GM21576 (cell line): ENCODE results near the gene ANXA3.
"Not testable (repeated sequence)": the region's sequence is repeated elsewhere in the genome, so short reads cannot be mapped to it uniquely, and the experiment has no call there.

Experiments
- ATAC-seq: cut with Tn5 transposase; IDR thresholded peaks from one replicate; pipeline ENCODE4 v1.9.1; 2021; ENCODE audit warnings: mild to moderate bottlenecking, moderate library complexity; ENCODE audit not compliant: unreplicated experiment

Gene ANXA3

DNA sequence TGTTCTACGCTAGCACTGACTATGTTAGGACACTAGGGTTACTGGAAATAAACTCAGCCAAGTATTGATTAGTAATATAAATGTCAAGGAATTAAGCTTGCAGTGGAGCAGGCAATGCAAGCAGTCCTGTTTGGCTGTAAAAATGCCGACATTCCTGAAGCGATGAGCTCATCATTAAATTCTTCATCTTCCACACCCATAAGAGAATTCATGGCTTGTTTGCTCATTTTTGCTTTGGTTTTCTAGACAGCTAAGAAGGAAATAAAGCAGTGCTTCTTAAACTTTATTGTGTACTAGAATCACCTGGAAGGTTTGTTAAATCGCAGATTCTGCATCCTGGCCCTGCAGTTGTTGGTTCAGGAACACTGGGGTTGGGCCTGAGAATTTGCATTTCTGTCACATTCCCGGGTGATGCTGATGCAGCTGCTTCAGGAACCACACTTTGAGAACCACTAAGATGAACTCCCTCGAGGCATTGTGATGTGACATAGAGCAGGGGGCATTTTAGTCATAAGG lies 17.8 kb downstream of the ANXA3 start:
- ATAC-seq: no peak

DNA sequence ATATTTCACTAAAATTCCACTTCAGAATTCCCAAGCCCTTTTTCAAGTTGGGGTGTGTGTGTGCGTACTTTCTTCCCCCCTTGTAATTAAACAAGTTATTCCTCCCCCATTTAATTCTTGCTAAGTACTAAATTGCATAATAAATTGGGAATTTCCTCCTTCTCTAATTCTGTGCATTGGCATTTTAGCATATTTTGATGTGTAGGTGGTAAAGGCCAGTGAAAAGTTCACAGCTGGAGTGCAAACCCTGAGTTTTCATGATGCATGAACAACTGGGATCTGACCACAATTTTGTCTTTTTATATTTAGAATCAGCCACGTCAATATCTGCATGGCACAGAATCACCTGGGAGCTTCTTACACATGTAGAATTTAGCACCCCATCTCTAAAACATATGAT lies 18.5 kb downstream of the ANXA3 start:
- no peak for ATAC-seq

DNA sequence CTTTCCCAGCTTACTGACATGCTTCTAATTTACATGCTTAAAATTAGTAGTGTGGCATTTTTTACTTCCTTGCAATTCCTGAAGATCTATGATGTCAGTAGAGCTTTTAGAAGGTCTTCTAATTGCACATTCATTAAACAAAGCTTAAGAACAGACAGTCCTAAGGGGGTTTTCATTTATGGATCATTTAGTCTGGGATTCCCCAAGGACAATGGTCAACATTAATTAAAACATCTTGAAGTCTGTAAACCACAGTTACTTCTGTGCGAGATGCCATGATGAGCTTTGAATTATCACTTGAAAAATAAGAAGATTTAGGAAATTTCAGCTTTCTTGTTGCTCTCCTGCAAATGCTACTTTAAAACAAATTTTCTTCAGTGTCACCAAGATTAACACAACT lies 20.2 kb downstream of the ANXA3 start:
- no peak for ATAC-seq

GRCh38 chr4:78578674-78579425 lies 27.3 kb downstream of the ANXA3 start:
- ATAC-seq: no peak

DNA sequence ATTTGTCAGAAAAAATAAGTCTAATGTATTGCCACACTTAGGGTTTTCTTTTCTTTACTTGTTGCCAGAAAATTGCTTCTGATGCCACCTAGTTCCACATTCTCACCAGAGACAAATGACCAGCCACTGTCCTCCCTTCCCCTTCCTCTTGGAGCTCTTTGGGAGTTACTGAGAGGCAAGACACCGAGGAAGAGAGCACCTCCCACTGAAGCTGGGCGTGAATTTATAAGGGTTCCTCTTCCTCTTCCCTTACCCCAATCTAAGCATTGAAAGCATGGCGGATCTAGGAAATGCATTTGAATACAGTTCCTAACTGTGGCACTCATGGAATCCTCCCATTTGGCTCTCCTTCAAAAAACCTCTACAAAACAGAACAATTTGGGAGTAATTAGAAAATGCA lies 30.0 kb downstream of the ANXA3 start:
- ATAC-seq: no peak

DNA sequence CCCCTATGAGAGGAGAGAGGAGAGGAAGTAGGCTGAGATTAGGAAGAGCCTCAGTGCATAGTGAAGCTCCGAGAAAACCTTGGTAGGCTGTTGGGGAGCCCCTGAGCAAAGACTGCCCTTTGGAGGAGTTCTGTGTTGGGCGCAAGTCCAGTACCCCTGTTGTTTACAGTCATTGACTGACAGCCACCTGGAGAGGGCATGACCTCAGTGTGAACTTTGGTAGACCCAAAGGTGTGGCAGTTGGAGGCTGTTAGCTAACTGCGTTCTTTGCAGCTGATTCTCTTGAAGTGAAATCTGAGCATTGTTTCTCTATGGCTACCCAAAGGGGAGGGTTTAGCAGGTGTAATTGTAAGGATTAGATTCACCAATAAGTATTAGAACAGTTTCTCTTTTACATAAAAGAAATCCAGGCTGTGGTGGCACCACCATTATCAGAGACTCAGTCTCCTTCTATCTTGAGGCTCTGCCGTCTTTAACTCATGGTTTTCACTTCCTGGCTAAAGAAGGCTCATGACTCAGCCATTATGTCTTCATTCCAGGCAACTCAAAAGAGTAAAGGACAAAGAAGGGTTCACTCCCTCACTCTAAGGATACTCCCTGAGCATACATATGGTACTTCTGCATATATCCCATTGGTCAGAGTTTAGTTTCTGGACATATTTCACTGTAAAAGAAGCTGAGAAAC lies 33.4 kb downstream of the ANXA3 start:
- ATAC-seq: no peak

- ATAC-seq: no peak
Measured at GRCh38 chr4:78585633-78586032, 34.1 kb downstream of the ANXA3 start.

- no peak for ATAC-seq
Measured at GRCh38 chr4:78588894-78589545, 37.5 kb downstream of the ANXA3 start.

DNA sequence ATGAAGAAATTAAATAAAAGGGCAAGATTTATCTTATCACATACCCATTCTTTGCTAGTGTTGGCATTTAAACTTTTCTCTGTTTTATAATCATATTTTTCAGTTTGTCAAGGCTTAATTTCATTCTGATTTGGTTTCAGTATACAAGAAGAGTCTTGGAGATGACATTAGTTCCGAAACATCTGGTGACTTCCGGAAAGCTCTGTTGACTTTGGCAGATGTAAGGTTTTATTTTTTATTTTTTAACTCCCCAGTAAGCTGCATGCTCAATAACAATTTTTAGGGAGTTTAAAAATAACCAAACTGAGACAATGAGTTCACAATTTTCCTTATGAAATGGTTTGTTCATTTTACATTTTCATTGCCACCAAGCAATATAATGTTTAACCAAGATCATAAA lies 39.8 kb downstream of the ANXA3 start:
- ATAC-seq: no peak

DNA sequence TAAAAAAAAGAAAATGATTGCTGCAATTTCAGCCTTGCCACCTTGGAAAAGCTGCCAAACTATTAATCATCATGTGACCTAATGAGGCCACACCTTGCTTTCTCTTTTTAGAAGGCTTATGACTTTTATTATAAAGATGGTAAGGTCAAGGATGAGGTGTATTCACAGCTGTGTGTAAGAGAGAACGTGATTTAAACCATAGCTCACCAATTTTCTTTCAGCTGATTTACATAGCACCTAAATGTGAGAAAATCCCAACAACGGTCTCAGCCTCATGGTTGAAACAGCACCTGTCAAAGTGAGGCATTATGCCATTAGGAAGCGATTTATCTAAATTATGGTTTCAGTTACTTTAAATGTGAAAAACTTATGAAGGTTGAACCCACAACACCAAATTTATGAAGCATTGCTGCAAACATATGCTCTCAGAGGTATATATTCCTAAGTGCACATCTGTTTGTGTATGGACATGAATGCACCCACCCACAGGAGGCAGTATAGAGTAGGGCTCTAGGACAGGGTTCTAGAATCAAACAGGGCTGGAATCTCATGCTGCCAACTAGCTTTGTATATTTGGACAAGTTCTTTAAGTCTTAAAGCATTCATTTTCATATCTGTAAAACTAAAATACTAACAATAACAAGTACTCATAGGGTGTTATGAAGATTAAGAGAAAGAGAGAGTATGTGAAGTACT lies 40.7 kb downstream of the ANXA3 start:
- peak; percentile 63 for ATAC-seq

DNA sequence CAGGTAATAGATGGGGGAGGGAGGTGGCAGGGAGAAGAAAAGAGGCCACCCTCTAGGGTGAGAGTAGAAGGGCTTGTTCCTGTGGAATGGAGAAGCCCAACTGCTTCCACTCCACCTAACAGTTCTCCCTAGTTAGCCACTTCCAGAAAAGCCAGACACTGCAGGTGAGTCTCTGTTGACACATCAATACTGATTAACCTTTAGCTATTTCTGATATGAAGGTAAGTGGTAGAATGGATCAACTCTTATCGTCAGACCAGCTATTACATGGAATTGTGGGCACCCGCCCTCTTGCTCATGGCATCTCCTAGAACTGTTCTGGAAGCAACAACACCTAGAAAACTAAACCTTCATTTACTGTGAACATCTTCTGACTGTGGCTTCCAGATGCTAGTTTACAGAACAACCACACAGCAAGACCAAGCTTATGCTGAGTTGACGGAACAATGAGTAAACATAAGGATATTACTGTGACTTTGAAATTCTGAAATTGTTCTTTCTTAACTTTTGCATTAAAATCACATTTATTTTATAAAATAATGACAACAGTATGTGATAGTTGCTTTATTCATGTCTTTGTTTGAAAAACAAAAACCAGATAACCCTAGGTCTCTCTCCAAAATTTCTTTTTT lies 44.7 kb downstream of the ANXA3 start:
- no peak for ATAC-seq

DNA sequence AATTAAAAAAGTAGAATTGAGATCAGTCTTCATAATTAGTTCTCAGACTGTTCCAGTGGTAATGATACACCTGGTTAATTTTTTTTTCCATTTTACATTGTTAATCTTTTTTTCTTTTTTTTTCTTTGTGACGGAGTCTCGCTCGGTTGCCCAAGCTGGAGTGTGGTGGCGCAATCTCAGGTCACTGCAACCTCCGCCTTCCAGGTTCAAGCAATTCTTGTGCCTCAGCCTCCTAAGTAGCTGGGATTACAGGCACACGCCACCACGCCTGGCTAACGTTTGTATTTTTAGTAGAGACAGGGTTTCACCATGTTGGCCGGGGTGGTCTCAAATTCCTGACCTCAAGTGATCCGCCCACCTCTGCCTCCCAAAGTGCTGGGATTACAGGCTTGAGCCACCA lies 46.9 kb downstream of the ANXA3 start:
- ATAC-seq: not testable (repeated sequence)

DNA sequence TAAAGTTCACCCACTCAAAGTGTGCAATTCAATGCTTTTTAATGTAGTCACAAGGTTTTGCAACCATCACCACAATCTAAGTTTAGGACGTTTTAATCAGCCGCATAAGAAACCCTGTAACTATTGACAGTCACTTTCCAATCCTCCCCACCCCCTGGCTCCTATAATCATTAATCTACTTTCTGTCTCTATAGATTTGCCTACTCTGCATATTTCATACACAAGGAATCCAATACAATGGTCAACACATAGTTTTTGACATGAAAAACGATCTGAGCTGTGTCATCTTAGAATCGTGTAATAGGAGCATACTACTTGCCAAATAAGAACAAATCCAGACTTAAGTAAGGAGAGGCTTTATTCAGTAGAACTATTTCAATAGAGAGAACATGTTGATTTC lies 47.6 kb downstream of the ANXA3 start:
- ATAC-seq: no peak

DNA sequence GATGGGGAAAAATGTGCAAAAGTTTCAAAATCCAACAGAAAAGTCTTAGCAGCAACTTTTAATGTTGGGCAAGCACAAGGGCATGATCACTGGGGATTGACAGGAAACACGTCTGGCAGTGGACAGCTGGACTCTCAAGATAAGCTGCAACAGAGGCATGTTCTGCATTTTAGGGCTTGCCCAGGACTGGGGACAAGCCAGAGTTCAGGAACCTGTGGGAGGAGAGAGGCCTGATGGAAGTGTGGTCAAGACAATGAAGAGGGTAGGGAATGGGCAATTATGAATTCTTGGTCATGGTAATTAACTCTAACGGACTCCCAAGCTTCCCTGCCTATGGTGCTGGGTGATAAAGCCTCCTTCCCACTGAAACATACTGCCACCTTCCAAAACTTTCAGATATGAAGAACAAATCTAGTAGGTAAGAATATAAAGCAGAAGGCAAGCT lies 48.4 kb downstream of the ANXA3 start:
- ATAC-seq: no peak

GRCh38 chr4:78601013-78601412 lies 49.4 kb downstream of the ANXA3 start:
- peak; percentile 59 for ATAC-seq

GRCh38 chr4:78602334-78602733 lies 50.8 kb downstream of the ANXA3 start:
- ATAC-seq: no peak

DNA sequence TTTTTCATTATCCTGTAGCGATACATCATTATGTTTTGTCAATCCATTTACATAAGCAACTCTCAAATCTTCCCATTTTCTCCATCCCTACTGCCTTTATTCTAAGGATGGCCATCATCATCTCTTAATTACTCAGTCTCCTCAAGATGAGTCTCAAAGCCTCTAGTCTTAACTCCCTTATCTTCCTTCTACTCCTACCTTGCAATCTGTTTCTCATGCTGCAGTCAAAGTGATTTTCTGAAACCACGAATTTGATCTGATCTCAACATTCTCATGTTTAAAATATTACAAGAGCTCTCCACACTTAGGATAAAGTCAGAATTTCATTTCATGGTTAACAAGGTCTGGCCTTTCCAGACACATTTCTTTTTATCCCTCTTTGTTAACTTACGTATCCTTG lies 51.8 kb downstream of the ANXA3 start:
- no peak for ATAC-seq

DNA sequence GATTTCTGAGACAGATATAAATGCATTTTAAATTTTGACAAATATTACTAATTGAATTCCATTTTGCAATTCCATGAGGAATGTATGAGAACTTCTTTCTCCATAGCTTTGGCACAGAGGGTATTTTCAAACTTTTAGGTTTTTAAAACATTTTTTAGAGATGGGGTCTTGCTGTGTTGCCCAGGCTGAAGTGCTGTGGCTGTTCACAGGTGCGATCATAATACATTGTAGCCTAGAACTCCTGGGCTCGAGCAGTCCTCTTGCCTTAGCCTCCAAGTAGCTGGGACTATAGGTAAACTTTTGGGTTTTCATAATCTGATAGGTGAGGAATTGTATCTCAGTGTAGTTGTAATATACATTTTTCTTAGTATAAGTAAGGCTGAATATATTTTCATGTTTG lies 53.4 kb downstream of the ANXA3 start:
- no peak for ATAC-seq

DNA sequence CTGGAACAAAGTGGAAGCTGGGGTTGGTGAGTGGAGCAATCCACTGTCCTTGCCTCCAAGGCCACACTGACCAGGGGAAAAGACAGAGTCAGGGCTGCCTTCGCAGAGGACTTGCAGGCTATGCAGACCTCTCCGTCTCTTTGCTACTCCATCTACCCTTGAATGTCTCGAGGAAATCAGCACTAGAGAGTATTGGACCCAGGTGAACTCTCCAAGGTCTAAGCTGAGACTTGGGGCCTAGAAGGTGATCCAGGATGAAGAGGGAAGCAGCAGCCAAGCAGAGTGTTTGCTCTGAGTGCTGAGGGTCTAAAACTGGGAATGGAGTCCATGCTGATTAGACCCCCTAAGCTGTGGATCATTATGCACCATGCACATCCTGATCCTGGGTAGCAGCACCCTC lies 54.5 kb downstream of the ANXA3 start:
- ATAC-seq: no peak

- no peak for ATAC-seq
Measured at GRCh38 chr4:78606530-78607095, 55.0 kb downstream of the ANXA3 start.
